Measurements from ENCODE around the gene TMC1.

The TMC1 gene

GRCh38 chr9:72734631-72735030, 213.2 kb downstream of the TMC1 start:
- Histone ChIP-seq H3K27me3 (ENCODE audit: insufficient read depth, low read length) (no peaks in the 10 kb centered on the region), H3K4me1 (ENCODE audit: insufficient read depth, low read length, severe bottlenecking) (no peaks in the 10 kb centered on the region), H3F3A (ENCODE audit: insufficient read depth, low read length) (no peaks in the 10 kb centered on the region), H2AFZ (ENCODE audit: low read length) (no peak overlapping the region), H3K36me3 (ENCODE audit: insufficient read depth, low read length) (no peaks in the 10 kb centered on the region), H3K4me2 (ENCODE audit: low read length) (no peak overlapping the region), H3K4me3 (ENCODE audit: low read depth, low read length, poor library complexity, severe bottlenecking) (no peak overlapping the region), H3K9me3 (ENCODE audit: low read length) (no peaks in the 10 kb centered on the region), H3K27ac (ENCODE audit: low read depth, low read length, poor library complexity, severe bottlenecking) (no peak overlapping the region), H3K9me2 (ENCODE audit: low read depth, low read length) (no peaks in the 10 kb centered on the region), H4K20me1 (ENCODE audit: insufficient read depth, low read length) (no peaks in the 10 kb centered on the region), H3K9ac (ENCODE audit: low read length) (no peak overlapping the region), H3K79me2 (ENCODE audit: insufficient read depth, low read length) (no peaks in the 10 kb centered on the region)
- no peak for TF ChIP-seq CTCF (IDR thresholded peaks at IDR 0.05; ENCODE audit: low read length)

- Histone ChIP-seq H3K4me2 (ENCODE audit: low read length) (no peak overlapping the region), H3K9ac (ENCODE audit: low read length) (no peak overlapping the region), H3K27me3 (ENCODE audit: insufficient read depth, low read length) (no peaks in the 10 kb centered on the region), H3K27ac (ENCODE audit: low read depth, low read length, poor library complexity, severe bottlenecking) (no peak overlapping the region), H3K36me3 (ENCODE audit: insufficient read depth, low read length) (no peaks in the 10 kb centered on the region), H3K9me2 (ENCODE audit: low read depth, low read length) (no peaks in the 10 kb centered on the region), H4K20me1 (ENCODE audit: insufficient read depth, low read length) (no peaks in the 10 kb centered on the region), H3F3A (ENCODE audit: insufficient read depth, low read length) (no peaks in the 10 kb centered on the region), H3K4me3 (ENCODE audit: low read depth, low read length, poor library complexity, severe bottlenecking) (no peak overlapping the region), H2AFZ (ENCODE audit: low read length) (no peak overlapping the region), H3K79me2 (ENCODE audit: insufficient read depth, low read length) (no peaks in the 10 kb centered on the region), H3K4me1 (ENCODE audit: insufficient read depth, low read length, severe bottlenecking) (no peaks in the 10 kb centered on the region), H3K9me3 (ENCODE audit: low read length) (no peaks in the 10 kb centered on the region)
- TF ChIP-seq EZH2 (IDR thresholded peaks at IDR 0.05; ENCODE audit: borderline replicate concordance, low read length) (no peak), CTCF (IDR thresholded peaks at IDR 0.05; ENCODE audit: low read length) (no peak)
Measured at GRCh38 chr9:72743836-72744235, 222.4 kb downstream of the TMC1 start.

- no peak overlapping the region for H3K27ac ChIP-seq (ENCODE audit: low read depth, low read length, poor library complexity, severe bottlenecking)
- no peak overlapping the region for H3K9ac ChIP-seq (ENCODE audit: low read length)
- TF ChIP-seq CTCF (IDR thresholded peaks at IDR 0.05; ENCODE audit: low read length) (no peak), EZH2 (IDR thresholded peaks at IDR 0.05; ENCODE audit: borderline replicate concordance, low read length) (no peak)
- H3K36me3 ChIP-seq (ENCODE audit: insufficient read depth, low read length): no peaks in the 10 kb centered on the region
- no peaks in the 10 kb centered on the region for H3K9me3 ChIP-seq (ENCODE audit: low read length)
- H4K20me1 ChIP-seq (ENCODE audit: insufficient read depth, low read length): no peaks in the 10 kb centered on the region
- no peak overlapping the region for H3K4me2 ChIP-seq (ENCODE audit: low read length)
- no peak overlapping the region for H2AFZ ChIP-seq (ENCODE audit: low read length)
- no peaks in the 10 kb centered on the region for H3F3A ChIP-seq (ENCODE audit: insufficient read depth, low read length)
- no peak overlapping the region for H3K4me3 ChIP-seq (ENCODE audit: low read depth, low read length, poor library complexity, severe bottlenecking)
- H3K9me2 ChIP-seq (ENCODE audit: low read depth, low read length): no peaks in the 10 kb centered on the region
- H3K4me1 ChIP-seq (ENCODE audit: insufficient read depth, low read length, severe bottlenecking): no peaks in the 10 kb centered on the region
- H3K27me3 ChIP-seq (ENCODE audit: insufficient read depth, low read length): no peaks in the 10 kb centered on the region; the same call in 1 of the 2 replicates
- H3K79me2 ChIP-seq (ENCODE audit: insufficient read depth, low read length): no peaks in the 10 kb centered on the region
Measured at GRCh38 chr9:72749276-72749675, 227.9 kb downstream of the TMC1 start.

Data from OCI-LY1 (cell line).